HuH-7 (cell line): ENCODE measurements around the gene LIME1.

Source experiments
- DNase-seq: peaks from one replicate; pipeline ENCODE4 v3.0.0; 2011; ENCODE audit warnings: low spot score

The LIME1 gene

DNA sequence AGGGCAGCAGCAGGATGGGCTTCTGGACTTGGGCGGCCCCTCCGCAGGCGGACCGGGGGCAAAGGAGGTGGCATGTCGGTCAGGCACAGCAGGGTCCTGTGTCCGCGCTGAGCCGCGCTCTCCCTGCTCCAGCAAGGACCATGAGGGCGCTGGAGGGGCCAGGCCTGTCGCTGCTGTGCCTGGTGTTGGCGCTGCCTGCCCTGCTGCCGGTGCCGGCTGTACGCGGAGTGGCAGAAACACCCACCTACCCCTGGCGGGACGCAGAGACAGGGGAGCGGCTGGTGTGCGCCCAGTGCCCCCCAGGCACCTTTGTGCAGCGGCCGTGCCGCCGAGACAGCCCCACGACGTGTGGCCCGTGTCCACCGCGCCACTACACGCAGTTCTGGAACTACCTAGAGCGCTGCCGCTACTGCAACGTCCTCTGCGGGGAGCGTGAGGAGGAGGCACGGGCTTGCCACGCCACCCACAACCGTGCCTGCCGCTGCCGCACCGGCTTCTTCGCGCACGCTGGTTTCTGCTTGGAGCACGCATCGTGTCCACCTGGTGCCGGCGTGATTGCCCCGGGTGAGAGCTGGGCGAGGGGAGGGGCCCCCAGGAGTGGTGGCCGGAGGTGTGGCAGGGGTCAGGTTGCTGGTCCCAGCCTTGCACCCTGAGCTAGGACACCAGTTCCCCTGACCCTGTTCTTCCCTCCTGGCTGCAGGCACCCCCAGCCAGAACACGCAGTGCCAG, 39.7 kb upstream of the LIME1 start, which contains the start of gene TNFRSF6B:
Gene TNFRSF6B, plus strand, starts transcription at position 25 of the 729 bp plus-strand sequence. Its CDS starts 116 bp downstream, at position 141.
- peak; percentile 18 for DNase-seq

DNA sequence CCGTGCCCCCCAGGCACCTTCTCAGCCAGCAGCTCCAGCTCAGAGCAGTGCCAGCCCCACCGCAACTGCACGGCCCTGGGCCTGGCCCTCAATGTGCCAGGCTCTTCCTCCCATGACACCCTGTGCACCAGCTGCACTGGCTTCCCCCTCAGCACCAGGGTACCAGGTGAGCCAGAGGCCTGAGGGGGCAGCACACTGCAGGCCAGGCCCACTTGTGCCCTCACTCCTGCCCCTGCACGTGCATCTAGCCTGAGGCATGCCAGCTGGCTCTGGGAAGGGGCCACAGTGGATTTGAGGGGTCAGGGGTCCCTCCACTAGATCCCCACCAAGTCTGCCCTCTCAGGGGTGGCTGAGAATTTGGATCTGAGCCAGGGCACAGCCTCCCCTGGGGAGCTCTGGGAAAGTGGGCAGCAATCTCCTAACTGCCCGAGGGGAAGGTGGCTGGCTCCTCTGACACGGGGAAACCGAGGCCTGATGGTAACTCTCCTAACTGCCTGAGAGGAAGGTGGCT, 39.1 kb upstream of the LIME1 start:
- DNase-seq, result peak; percentile 40

DNA sequence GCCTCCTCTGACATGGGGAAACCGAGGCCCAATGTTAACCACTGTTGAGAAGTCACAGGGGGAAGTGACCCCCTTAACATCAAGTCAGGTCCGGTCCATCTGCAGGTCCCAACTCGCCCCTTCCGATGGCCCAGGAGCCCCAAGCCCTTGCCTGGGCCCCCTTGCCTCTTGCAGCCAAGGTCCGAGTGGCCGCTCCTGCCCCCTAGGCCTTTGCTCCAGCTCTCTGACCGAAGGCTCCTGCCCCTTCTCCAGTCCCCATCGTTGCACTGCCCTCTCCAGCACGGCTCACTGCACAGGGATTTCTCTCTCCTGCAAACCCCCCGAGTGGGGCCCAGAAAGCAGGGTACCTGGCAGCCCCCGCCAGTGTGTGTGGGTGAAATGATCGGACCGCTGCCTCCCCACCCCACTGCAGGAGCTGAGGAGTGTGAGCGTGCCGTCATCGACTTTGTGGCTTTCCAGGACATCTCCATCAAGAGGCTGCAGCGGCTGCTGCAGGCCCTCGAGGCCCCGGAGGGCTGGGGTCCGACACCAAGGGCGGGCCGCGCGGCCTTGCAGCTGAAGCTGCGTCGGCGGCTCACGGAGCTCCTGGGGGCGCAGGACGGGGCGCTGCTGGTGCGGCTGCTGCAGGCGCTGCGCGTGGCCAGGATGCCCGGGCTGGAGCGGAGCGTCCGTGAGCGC, 38.5 kb upstream of the LIME1 start:
- DNase-seq, result peak; percentile 20

DNA sequence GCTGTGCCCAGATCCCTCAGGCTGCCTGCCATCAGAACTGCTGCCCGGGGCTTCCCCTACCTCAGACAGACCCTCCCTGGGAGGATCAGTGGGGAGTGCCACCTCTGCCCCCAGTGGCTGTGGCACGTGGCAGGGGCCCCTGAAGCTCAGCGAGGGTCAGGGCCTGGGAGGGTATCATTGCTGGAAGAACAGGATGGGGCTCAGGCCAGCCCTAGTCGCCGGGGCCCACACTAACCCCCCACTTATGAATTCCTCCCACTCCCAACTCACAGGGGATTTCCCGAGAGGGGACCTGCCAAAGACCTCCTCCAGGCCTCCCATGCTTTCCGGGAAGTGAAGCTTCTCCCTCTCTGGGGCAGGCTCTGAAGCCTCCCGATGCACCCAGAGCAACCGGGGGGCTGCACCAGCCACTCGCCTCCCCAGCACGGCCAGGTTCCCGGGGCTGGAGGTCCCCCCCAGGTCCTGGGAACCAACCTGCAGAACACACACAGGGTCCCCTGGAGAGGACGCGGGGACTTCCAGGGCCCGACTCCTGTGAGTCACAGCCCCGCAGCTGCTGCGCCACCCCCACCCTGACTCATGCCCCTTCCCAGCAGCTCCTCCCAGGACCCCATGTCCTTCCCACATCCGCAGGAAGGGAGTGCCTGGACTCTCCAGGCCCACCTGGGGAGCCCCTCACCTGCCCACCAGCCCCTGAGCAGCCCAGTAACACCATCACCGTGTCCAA, 37.6 kb upstream of the LIME1 start:
- DNase-seq, result peak; percentile 26

DNA sequence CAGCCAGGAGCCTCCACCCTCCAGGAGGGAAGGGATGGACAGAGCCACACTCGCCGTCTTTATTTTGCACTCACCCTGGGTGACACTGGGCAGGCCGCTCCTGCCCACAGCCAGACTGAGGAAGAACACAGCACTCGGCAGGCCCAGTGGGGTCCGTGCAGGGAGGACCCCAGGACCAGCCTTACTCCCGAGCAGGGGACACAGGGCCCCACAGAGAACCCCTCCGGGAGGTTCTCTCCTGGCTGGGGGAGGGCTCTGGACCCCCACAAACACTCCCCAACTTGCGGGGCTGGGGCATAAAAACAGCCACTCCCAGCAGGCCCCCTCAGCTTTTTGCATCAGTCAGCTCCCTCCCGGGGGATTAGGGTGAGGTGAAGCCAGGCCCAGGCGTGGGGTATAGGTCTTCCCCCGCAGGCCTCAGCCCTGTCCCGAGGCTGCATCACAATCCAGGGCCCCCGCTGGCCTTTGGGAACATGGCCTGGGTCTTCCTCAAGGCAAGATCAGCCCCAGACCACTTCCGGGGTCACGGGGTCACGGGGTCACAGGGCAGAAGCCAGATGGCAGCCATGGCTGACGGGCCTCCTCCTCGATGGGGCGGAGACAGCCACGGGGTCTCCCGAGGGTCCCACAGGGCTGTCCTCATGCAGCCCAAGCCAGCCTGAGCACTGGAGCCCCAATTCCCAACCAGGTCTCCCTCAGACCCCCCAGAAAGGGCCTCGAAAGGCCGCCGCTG, 36.8 kb upstream of the LIME1 start:
- DNase-seq, result peak; percentile 20

DNA sequence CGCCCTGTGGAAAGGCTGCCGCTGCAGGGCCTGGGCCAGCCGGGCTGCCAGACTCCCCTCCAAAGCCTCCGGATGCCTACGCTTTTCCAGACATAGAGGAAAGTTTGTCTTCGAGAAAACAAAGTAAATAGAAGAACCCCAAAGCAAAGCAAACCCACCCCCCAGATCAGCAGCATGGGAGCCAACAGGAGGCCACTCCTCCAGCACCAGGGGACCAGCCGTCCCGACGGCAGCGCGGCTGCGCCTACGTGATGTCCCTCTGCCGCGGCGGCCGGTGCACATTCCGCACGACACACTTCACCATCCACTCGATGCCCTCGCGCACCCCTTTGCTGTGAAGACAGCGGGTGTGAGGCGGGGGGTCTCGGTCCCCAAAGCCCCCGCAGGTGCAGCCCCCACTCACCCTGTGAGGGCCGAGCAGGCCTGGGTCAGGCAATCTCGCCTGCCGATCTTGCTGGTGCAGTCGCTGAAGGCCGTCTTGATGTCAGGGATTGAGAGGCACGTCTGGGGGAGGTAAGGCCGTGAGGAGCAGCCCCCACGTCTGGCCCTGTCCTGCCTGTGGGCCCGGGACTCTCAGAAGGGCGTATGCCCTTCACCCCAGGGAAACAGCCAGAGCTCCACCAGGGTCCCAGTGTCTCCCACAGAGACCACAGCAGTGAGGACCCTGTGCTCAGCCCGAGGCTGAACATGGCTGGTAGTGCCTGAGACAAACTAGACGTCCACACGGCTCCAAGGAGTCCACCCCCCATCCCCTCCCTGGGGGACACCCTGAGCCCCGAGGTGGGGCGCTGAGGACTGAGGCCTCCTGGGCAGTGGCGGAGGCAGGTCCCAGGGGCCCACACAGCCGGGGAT, 36.0 kb upstream of the LIME1 start:
- peak; percentile 12 for DNase-seq

DNA sequence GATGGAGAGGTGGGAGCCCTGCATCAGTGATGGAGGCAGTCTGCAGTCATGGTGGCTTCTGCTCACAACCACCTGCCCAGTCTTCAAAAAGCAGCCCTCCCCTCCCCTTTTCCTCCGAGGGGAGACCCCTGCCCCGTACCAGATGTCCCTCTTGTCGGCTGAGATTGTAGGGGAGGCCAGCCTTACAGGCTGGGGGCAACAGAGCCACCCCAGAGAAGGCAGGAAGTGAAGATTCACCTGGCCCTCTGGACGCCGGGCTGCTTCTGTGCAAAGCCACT, 35.5 kb upstream of the LIME1 start:
- DNase-seq, result no peak

DNA sequence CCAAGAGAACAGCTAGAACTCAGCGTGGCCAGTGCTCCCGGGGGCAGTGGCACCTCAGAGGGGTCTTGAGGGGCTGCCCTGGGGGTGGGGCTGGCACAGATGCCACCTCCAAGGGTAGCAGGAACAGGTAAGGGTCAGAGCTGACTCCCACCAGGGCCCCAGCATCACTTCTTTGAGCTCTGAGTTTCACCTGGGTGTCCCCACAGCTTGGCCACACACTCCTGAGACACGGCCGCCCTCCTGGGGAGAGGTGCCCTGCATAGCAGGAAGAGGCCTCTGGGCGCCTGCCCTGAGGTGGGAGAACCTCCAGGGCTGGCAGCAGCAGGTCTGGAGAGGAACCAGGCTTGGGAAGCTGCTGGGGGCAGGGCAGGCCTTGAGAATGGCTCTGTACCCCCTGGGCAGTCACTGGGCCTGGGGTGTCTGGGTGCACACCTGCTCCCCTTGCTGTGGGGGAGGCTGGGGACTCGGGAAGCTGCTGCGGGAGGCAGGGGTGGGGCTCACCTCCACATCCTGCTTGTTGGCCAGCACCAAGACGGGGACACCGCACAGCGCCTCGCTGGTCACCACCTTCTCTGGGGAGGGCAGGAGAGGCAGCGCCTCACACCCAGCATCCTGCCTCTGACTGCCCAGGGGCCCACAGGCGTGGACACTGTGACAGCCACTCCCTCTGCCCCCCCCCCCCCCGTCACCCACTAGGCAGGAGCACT, 35.0 kb upstream of the LIME1 start:
- DNase-seq, result peak; percentile 10

DNA sequence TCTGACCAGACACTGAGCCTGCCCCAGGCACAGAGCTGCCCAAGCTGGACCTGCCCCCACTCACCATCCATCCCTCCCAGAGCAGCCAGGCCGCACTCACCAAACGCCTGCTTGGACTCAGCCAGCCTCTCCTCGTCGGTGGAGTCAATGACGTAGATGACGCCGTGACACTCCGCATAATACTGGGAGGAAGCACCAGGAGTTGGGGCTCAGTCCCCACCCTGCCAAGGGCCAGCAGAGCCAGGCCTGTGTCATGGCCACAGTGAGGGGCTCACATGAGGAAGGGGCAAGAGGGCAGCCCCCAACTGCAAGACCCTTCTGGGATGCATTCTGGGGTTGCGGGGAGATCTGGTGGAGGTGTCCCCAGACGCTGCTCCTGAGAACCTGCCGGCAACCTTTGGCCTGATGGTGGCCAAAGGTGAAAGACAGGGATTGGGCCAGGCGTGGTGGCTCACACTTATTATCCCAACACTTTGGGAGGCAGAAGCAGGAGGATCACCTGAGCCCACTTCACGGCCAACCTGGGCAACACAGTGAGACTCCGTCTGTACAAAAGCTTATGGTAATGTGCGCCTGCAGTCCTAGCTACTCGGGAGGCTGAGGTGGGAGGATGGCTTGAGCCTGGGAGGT, 34.3 kb upstream of the LIME1 start:
- no peak for DNase-seq

DNA sequence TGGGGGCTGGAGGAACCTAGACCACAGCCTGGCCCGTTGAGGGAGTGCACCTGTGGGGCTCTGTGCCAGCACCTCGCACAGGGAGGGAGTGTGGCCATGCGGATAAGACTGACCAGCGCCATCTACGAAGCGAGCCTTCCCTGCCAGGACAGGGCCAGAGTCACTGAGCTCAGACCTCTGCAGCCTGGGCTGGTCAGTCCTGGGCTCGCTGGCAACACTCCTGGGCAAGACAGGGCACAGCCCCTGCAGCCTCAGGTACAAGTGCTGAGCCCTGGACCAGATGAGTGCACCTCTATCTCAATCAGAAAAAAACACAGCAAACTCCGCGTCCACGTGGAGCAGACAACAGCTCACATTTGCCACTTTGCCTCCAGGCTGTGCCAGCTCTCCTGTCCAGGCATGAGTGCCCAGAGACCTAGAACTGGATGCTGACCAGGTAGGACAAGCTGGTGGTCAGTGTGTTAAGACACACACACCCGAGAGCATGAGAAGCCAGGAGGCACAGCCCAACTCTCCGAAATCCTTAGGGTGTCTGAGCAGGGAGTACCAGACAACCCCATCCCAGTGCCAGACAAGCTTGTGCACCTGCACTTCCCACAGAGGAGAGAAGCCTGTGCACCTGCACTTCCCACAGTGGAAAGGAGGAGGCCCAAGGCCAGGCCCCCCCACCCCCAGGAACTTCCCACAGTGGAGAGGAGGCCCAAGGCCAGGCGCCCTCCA, 33.6 kb upstream of the LIME1 start:
- DNase-seq, result peak; percentile 5

DNA sequence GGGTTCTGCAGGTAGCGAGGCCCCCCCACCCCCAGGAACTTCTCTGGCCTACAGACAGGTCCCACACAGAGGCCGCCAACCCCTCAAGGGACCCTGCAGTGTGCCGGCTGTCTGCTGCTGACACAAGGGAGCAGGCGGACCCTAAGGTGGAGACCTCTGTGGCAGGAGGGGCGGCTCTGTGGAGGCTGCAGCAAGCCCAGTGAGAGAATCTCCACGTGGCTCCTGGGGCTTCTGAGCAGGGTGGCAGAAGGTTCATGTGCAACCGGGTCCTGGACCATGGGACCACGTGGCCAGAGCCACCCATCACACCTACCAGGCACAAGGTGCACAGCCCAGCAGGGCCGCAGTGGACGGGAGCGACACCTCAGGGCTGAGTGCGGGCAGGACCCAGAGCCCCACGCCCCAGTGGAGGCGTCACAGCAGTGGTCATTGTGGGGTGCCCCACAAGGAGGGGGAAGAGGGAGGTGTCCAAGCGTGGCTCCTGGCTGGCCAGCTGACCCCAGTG, 32.9 kb upstream of the LIME1 start:
- DNase-seq, result peak; percentile 6

DNA sequence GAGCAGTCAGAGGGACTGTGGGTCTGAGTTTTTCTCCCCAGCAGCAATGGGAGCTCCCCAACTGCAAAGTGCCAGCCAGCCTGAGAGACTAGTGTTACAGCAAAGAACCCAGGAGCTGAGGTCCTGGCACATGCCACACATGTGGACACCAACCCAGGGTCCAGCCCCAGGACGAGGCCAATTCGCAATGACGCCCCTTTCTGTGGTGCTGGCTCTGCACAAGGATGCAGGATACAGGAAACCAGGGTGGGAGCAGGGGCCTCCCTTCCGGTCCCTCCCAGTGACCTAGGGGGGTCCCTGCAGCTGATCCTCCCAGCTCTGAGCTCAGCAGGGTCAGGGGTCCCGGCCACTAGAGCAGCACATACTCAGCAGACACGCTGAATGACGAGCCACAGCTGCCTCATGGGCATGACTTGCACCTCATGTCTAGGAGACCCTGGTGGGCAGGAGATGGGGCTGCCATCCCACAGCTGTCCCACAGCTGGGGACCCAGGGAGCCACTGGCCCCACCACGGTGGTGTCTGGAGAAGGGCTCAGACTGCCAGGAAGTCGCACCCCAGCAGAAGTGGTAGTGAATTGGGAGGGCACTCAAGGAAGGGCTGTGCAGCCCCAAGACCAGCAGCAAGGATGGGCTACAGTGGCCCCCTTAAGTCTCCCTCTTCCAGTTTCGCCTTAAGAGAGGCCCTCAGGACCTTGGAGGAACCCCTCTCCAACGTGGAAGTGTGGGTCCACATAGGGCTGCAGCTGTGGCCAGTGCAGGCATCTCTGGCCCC, 32.3 kb upstream of the LIME1 start:
- no peak for DNase-seq

DNA sequence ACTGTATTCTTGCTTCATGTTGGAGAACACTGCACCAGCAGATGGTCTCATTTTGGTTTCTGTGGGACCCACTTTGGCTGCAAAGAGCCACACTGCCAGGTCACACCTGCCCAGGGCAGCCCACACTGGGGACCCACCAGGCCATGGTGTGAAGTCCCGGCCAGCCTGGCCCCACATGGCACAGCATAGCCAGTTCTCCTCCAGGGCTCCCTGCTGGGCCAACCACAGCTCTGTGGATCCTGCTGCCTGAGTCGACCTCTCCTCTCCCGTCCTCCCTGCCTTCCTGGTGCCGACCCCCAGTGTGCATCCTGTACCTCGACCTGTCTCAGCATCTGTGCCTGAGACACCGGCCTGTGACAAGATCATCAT, 31.7 kb upstream of the LIME1 start:
- no peak for DNase-seq

DNA sequence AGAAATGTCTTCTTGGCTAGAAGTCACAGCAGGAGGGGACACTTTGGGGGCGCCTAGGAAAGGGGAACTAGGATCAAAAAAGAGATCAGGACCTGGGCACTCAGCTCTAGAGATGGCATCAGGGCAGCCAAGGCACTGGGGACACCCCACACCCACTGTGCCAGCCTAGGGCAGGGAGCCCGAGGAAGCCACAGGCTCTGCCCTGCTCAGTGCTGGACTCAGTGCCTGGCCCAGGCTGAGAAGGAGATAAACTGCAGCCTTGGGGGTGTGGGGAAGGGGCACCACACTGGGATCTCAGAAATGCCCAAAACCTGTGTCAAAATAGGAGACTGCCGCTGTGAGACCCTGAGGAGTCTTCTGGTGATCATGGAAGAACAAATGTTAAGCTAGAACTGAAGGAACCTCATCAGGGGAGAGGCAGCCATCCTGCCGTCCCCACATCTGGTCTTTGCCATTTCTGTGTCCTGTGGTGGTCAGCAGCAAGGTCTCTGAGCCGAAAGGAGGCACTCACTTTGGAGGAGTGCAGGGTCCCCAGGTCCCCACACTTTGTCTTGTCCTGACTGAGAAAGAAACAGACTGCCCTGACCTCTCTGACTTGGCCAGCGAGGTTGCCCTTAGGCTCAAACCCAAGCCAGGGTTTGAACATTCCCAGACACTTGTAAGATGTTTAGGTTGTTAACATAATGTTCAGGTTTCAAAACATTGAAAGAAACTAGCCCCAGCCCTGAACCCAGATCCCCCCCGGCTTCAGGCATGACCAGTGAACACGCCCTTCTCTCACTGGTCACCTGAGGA, 31.0 kb upstream of the LIME1 start:
- DNase-seq, result no peak

DNA sequence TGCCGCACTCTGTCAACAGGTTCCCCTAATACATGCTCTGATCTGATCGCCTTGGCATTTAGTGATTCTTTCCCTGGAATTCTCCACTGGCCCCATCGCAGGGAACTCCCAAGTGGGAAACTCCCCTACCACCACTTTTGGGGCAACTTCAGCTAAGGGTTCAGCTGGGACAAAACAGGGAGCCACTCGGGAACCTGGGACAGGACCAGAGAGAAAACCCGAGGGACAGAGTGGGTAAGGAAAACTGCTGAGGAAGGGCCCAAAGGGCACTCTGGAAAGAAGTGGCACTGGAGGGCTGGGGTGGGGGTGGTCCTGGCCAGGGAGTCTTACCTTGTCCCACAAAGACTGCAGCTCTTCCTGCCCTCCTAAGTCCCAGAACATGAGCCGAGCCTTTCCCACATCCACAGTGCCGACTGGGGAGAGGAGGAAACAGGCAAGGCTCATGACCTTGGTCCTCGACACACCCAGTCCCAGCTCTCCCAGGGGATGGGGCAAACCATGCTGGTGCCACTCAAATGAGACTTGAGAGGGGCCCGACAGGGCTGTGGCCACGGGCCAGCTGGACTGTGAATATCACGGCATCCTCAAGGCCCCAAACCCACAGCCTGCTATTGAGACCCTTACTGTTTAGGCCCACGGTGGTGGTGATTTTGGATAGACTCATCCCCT, 30.3 kb upstream of the LIME1 start:
- DNase-seq, result no peak

DNA sequence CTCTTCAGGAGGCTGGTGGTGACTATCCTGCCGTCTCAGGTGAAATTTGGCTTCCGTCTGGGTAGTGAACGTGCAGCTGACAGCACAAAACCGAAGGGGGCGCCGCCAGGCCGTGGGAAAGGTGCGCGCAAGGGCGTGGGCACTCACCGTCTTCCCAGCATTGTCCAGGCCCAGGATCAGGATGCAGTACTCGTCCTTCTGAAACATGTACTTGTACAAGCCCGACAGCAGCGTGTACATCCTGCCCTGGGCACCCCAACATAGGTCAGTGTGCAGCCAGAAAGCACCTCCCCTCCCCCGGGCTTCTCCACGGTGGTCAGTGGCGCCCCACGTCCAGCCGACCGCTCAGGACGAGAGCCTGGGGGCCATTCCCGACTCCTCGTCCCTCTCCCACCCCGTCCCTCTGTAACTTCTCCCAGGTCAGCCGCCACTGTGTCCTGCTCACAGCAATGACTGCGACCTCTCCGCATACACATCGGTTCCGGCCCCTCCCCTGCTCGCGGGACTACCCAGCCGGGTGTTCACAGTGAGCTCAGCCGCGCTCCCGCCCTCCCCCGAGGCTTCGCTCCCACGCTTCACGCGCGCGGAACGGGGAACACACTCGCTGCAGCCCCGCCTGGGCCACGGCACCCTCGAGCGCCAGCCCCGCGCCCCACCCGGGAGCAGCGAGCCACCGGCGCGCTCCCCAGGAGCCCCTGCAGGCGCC, 29.5 kb upstream of the LIME1 start:
- peak; percentile 84 for DNase-seq
